IMR-90 (cell line): ENCODE data around the gene MTF2.

Experiments used
- BHLHE40 ChIP-seq: fragments of 150-350 bp; IDR thresholded peaks from 2 replicates; pipeline ENCODE4 v1.6.1; 2016; ENCODE audit warnings: mild to moderate bottlenecking, low read depth, low read length
- CEBPB ChIP-seq: IDR thresholded peaks from 2 replicates; pipeline ENCODE4 v1.6.1; 2012; ENCODE audit warnings: low read depth, low read length, improper control_type of control experiment
- FOS ChIP-seq: fragments of 150-350 bp; IDR thresholded peaks from 2 replicates; pipeline ENCODE4 v1.6.1; 2016; ENCODE audit warnings: low read depth, low read length
- MAFK ChIP-seq: IDR thresholded peaks from 2 replicates; pipeline ENCODE4 v1.6.1; 2012; ENCODE audit warnings: low read depth, low read length, improper control_type of control experiment
- MAZ ChIP-seq: IDR thresholded peaks from 2 replicates; pipeline ENCODE4 v1.6.1; 2012; ENCODE audit warnings: low read depth, mild to moderate bottlenecking, low read length, improper control_type of control experiment, moderate library complexity, borderline replicate concordance
- MXI1 ChIP-seq: IDR thresholded peaks from 2 replicates; pipeline ENCODE4 v1.6.1; 2012; ENCODE audit warnings: low read depth, mild to moderate bottlenecking, low read length, moderate library complexity, borderline replicate concordance
- NFE2L2 ChIP-seq: fragments of 150-350 bp; IDR thresholded peaks from 2 replicates; pipeline ENCODE4 v1.6.1; 2016; ENCODE audit warnings: low read depth, mild to moderate bottlenecking, low read length
- POLR2A ChIP-seq: IDR thresholded peaks from 2 replicates; pipeline ENCODE4 v1.6.1; 2012; ENCODE audit warnings: mild to moderate bottlenecking, low read depth, low read length
- RAD21 ChIP-seq: IDR thresholded peaks from 2 replicates; pipeline ENCODE4 v1.6.1; 2012; ENCODE audit warnings: low read length, improper control_type of control experiment
- SMC3 ChIP-seq: fragments of 150-350 bp; IDR thresholded peaks from 2 replicates; pipeline ENCODE4 v1.6.1; 2016; ENCODE audit warnings: low read depth, mild to moderate bottlenecking, antibody characterized with exemption, low read length, moderate library complexity
- TF ChIP-seq, protein P1 (sequence below): conservative IDR thresholded peaks from 2 replicates; pipeline ENCODE4 v1.5.1; 2012; ENCODE audit warnings: mild to moderate bottlenecking, low read depth, low read length, improper control_type of control experiment

DNA sequence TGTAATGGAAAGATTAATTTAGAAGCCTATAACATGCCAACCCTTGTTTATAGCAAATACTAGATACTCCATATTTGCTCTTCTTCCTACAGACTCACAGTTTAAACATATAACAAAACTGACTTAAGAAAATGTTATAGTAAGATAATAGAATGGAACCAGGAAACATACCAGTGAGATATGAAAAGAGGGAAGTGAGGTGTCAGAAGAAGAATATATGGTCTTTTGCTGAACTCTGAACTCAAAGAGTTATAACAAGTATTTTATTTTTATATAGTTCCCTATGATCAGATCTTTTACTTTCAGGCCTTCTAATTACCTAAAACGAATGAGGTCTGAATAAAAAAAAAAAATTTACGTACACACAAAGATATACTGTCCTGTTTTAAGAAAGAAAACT, 80.3 kb downstream of the MTF2 start:
- TF ChIP-seq FOS (no peak), POLR2A (no peak), RAD21 (no peak), NFE2L2 (no peak), MXI1 (no peak), SMC3 (no peak), CEBPB (no peak), MAFK (no peak), MAZ (no peak), BHLHE40 (no peak)
- TF ChIP-seq, protein P1, sequence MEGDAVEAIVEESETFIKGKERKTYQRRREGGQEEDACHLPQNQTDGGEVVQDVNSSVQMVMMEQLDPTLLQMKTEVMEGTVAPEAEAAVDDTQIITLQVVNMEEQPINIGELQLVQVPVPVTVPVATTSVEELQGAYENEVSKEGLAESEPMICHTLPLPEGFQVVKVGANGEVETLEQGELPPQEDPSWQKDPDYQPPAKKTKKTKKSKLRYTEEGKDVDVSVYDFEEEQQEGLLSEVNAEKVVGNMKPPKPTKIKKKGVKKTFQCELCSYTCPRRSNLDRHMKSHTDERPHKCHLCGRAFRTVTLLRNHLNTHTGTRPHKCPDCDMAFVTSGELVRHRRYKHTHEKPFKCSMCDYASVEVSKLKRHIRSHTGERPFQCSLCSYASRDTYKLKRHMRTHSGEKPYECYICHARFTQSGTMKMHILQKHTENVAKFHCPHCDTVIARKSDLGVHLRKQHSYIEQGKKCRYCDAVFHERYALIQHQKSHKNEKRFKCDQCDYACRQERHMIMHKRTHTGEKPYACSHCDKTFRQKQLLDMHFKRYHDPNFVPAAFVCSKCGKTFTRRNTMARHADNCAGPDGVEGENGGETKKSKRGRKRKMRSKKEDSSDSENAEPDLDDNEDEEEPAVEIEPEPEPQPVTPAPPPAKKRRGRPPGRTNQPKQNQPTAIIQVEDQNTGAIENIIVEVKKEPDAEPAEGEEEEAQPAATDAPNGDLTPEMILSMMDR, result no peak
